CD4-positive, alpha-beta T cell treated with Interferon gamma for 1 hour (primary cell): ENCODE data around the gene MRPS16.

Experiments used
- DNase-seq: peaks from one replicate; pipeline ENCODE4 v3.0.0-alpha.2; 2020

The MRPS16 gene

DNA sequence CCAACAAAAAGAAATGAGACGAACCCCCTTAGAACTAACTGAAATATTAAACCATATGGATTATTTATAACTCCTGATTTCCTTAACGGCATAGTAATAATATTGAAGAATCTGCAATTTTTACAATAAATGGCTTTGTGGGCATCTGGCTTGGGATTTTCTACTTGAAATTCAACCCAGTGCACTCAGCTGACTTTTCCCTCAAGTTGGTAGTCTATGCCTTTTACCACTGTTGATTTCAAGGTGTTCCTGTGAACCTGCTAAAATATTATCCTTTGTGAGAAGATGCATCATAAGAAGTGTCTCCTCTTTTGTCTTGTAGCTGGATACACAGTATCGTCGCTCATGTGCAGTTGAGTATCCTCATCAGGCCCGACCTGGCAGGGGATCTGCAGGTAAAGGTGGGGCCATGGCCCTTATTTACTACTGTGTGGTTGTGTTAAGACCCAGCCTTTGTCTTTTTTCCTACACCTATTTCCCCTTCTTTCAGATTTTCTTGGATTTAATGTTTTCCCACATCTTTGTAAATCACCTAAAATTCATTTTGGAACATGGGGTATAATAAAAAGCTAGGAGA, 13.4 kb downstream of the MRPS16 start:
- no peak for DNase-seq

DNA sequence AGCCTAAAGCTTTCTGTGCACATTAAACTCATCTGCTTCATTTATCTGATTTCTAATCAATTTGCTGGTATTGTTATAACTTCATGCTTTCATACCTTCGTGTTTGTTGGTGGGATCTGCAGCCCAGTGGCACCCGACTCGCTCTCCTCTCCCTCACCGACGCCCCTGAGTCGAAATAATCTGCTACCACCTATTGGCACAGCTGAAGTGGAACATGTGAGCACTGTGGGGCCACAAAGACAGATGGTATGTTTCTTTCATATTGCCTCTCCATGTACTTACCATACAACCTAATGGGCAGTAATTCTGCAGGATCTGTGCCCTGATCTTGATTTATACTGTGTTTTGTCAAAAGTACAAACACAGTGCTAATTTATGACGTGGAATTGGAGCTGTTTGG, 17.7 kb downstream of the MRPS16 start:
- DNase-seq, result no peak

DNA sequence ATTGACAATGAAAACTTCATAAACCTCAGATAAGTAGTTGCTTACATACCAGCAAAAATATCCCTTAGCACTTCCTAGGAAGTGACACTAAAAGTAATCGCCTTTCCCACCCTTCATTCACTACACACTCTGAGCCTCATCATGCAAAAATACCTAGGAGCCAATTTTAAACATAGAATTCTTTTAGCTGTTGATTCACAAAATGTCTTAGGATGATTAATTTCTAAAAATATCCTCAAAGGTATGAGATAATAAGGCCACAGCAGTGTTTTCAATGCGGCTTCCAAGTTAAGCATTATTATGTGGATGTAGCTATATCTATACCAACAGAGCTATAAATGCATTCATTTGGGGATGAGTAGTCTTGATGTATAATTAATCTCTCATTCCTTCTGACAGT, 18.6 kb downstream of the MRPS16 start:
- no peak for DNase-seq

GRCh38 chr10:73232887-73233286, 19.6 kb downstream of the MRPS16 start:
- DNase-seq, result no peak

- no peak for DNase-seq
Measured at GRCh38 chr10:73229567-73229966, 22.9 kb downstream of the MRPS16 start.

DNA sequence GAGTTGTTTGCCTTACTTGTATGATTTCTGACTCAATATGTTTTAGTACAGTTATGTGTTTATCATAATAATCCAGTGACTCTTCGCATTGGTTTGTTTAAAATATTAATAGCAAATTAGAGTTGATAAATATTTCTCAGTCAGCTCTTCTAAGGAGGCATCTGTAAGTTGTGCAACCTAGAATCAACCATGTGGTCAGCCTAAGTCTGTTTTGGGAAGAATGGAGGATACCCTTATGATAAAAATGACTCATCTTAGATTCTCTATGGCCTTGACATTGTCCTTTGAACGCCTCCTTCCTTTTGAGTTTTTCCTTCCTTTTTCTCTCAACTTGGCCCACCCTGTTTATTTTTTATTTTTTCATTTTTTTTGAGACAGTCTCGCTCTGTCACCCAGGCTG, 24.2 kb downstream of the MRPS16 start:
- DNase-seq, result no peak

DNA sequence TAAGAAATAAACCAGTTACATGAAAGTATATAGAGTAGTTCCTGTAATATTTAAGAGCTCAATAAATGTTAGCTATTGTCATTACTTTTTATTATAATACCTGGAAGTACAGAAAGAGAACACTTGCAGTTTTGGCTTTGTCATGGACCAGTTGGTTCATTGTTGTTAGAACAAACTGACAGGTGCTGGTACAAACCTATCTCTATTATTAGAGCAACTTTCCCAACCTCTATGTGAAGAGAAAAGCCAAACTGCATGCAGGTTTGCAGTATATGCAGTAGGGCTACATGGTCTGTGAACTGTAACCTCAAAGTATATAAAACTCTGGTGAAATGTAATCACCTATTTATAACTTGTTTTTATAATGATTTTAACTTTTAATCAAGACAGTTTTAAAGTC, 25.8 kb downstream of the MRPS16 start:
- DNase-seq, result no peak

GRCh38 chr10:73225518-73225917, 26.9 kb downstream of the MRPS16 start:
- no peak for DNase-seq

GRCh38 chr10:73220989-73221388, 31.5 kb downstream of the MRPS16 start:
- no peak for DNase-seq

DNA sequence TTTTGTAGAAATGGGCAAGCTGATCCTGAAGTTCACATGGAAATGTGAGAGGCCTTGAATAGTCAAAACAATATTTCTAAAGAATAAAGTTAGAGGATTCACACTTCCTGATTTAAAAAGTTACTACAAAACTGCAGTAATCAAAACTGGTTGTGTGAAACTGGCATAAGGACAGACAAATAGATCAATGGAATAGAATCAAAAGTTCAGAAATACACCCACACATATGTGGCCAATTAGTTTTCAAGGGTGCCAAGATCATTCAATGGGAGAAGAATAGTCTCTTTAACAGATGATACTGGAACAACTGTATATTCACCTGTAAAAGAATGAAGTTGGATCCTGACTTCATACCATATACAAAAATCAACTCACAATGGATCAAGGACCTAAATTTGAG, 33.1 kb downstream of the MRPS16 start:
- no peak for DNase-seq

GRCh38 chr10:73218431-73219191, 33.8 kb downstream of the MRPS16 start:
- DNase-seq, result no peak

DNA sequence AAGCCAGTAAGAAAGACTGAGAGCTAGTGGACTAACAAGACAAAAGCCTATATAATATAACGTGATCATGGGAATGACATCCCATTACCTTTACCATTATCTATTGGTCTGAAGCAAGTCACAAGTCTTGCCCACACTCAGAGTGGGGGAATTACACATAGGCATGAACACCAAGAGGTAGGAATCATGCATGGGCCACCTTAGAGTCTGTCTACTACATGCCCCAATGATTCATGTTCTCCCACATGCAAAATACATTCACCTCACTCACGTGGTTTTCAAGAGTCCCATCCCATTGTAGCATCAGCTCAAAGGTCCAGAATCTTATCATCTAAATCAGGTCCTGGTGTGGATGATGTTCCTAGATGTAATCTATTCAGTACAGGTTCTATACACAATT, 34.8 kb downstream of the MRPS16 start:
- DNase-seq, result no peak

GRCh38 chr10:73215749-73216148, 36.7 kb downstream of the MRPS16 start:
- no peak for DNase-seq

DNA sequence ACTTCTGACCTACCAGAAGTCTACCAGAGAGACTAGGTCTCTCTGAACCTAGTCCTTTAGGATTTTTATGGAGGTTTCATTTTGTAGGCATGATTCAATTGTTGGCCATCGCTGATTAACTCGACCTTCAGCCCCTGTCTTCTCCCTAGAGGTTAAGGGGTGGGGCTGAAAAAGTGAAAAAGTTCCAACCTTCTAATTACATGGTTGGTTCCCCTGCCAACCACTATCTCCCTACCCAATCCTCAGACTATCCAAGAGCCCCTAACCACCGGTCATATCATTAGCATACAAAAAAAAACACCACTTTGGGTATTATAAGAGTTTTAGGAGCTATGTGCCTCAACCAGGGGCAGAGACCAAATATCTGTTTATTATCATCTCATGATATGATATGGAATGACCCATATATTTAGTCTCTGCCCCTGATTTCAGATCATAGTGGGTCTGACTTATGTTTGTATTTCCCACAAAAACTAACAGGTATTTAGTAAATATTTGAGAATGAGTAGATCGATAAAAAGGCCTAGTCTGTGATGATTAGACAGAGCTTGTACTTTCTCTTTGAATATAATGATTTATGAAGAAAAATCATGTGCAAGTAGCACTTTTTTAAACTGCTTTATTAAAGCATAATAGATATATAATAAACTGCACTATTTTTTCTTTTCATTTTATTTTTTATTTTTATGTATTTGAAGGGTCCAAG, 41.2 kb downstream of the MRPS16 start:
- DNase-seq, result no peak

GRCh38 chr10:73210395-73211105, 41.9 kb downstream of the MRPS16 start:
- no peak for DNase-seq

DNA sequence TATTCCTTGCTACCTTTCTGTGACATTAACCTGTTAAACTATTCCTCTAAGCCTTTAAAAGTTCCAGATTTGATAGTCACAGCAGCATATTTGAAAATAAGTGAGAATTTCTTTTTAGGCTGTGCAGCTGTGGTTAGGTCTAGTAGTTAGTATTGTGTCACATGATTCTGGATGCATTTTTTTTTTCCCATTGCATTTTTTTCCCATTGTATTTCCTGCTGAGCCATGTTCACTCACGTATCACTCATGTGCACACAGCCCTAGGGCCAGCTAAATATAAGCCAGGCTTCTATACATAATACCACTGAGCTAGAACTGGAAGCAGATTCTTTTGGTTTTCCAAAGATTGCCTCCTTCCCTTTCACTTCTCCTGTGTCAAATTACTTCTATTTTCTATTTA, 42.7 kb downstream of the MRPS16 start:
- no peak for DNase-seq

GRCh38 chr10:73207883-73208282, 44.6 kb downstream of the MRPS16 start:
- DNase-seq, result no peak

- no peak for DNase-seq
Measured at GRCh38 chr10:73206385-73206784, 46.1 kb downstream of the MRPS16 start.

DNA sequence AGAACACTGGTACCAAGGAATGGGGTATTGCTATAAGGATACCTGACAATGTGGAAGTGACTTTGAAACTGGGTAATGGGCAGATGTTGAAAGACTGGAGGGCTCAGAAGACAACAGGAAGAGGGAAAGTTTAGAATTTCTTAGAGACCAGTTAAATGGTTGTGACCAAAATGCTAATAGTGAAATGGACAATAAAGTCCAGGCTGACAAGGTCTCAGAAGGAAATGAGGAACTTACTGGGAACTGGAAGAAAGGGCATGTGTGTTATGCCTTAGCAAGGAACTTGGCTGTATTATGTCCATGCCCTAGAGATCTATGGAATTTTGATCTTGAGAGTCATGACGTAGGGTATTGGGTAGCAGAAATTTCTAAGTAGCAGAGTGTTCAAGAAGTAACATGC, 46.6 kb downstream of the MRPS16 start:
- DNase-seq, result no peak

GRCh38 chr10:73205081-73205480, 47.4 kb downstream of the MRPS16 start:
- DNase-seq, result no peak
